GM21367 (cell line): ENCODE results near the gene POU2AF3.
A peak's percentile ranks its signal among the peaks of the same experiment; 100 is the strongest.
"Not testable (repeated sequence)": the region's sequence is repeated elsewhere in the genome, so short reads cannot be mapped to it uniquely, and the experiment has no call there.

Experiments
- ATAC-seq: cut with Tn5 transposase; IDR thresholded peaks from one replicate; pipeline ENCODE4 v1.9.1; 2021; ENCODE audit not compliant: unreplicated experiment

The POU2AF3 gene

GRCh38 chr11:111298413-111299100, at the start of gene POU2AF3:
POU2AF3 (plus strand) TSS chr11:111298546; CDS start chr11:111298582, 36 bp downstream.
- ATAC-seq = no peak

GRCh38 chr11:111250936-111251335, 47.4 kb upstream of the POU2AF3 start:
- no peak for ATAC-seq

- no peak for ATAC-seq
These were observed 45.2 kb upstream of the POU2AF3 start for GRCh38 chr11:111253131-111253530.

GRCh38 chr11:111253630-111254029, 44.7 kb upstream of the POU2AF3 start:
- no peak for ATAC-seq

GRCh38 chr11:111258046-111258445, 40.3 kb upstream of the POU2AF3 start:
- no peak for ATAC-seq

GRCh38 chr11:111259896-111260295, 38.5 kb upstream of the POU2AF3 start:
- ATAC-seq = no peak

GRCh38 chr11:111260811-111261210, 37.5 kb upstream of the POU2AF3 start:
- no peak for ATAC-seq

GRCh38 chr11:111264646-111265045, 33.7 kb upstream of the POU2AF3 start:
- no peak for ATAC-seq

- no peak for ATAC-seq
These were observed 32.9 kb upstream of the POU2AF3 start for GRCh38 chr11:111265421-111265820.

GRCh38 chr11:111268303-111268702, 30.0 kb upstream of the POU2AF3 start:
- ATAC-seq = not testable (repeated sequence)

- no peak for ATAC-seq
These were observed 29.0 kb upstream of the POU2AF3 start for GRCh38 chr11:111269146-111269868.

- no peak for ATAC-seq
These were observed 25.9 kb upstream of the POU2AF3 start for GRCh38 chr11:111272420-111272819.

GRCh38 chr11:111282562-111283075, 15.7 kb upstream of the POU2AF3 start:
- no peak for ATAC-seq

- ATAC-seq = no peak
These were observed 14.3 kb upstream of the POU2AF3 start for GRCh38 chr11:111283945-111284481.

GRCh38 chr11:111285189-111286091, 12.9 kb upstream of the POU2AF3 start:
- no peak for ATAC-seq

- ATAC-seq = no peak
These were observed 6.6 kb upstream of the POU2AF3 start for GRCh38 chr11:111291764-111292163.

GRCh38 chr11:111292408-111292807, 5.9 kb upstream of the POU2AF3 start:
- not testable (repeated sequence) for ATAC-seq

- no peak for ATAC-seq
These were observed 2.1 kb upstream of the POU2AF3 start for GRCh38 chr11:111296196-111296595.

- no peak for ATAC-seq
These were observed 650 bp upstream of the POU2AF3 start for GRCh38 chr11:111297696-111298095.

GRCh38 chr11:111299101-111300026, 1.0 kb downstream of the POU2AF3 start:
- peak; percentile 61 for ATAC-seq
